Measurements from ENCODE around the gene CHMP2A. TPM values are rescaled to one million over a fixed set of nuclear protein-coding genes. Genes with fewer than 3 reads are reported as not detected.

CHMP2A gene
- total RNA-seq, 1 donor from 2014 or later, result 154 TPM

DNA sequence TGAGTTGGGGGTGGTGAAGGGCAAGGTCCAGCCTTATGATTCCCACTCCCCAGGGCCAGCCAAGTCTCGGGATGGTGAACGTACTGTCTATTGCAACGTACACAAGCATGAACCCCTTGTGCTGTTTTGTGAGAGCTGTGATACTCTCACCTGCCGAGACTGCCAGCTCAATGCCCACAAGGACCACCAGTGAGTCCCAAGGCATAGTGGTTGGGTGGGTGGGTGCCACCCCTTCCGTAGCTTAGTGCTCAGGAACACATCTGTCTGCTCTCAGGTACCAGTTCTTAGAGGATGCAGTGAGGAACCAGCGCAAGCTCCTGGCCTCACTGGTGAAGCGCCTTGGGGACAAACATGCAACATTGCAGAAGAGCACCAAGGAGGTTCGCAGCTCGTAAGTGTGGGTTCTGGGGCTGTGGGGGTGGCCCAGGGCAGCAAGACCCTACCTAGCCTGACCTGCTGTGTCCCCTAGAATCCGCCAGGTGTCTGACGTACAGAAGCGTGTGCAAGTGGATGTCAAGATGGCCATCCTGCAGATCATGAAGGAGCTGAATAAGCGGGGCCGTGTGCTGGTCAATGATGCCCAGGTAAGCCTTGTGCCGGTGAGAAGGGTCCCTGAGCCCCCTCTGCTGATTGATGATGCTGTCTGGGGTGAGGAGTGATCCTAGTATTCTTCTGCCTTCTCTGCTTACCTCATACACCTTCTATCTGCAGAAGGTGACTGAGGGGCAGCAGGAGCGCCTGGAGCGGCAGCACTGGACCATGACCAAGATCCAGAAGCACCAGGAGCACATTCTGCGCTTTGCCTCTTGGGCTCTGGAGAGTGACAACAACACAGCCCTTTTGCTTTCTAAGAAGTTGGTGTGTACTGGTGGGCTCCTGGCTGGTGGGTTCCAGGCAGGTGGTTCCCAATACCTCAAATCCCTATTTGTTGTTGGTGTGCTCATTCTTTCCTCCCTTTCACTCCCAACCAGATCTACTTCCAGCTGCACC lies 7.3 kb downstream of the CHMP2A start:
- Histone ChIP-seq H3K27me3 (no peaks in the 10 kb centered on the region), H3K4me3 (no peak overlapping the region), H3K27ac (no peak overlapping the region), H3K36me3 (peaks cover 54 to 60% of the 10 kb centered on the region in 2 donors), H3K9me3 (no peaks in the 10 kb centered on the region), H3K4me1 (peaks cover 15 to 25% of the 10 kb centered on the region in 2 donors)
- TF ChIP-seq, protein P1, sequence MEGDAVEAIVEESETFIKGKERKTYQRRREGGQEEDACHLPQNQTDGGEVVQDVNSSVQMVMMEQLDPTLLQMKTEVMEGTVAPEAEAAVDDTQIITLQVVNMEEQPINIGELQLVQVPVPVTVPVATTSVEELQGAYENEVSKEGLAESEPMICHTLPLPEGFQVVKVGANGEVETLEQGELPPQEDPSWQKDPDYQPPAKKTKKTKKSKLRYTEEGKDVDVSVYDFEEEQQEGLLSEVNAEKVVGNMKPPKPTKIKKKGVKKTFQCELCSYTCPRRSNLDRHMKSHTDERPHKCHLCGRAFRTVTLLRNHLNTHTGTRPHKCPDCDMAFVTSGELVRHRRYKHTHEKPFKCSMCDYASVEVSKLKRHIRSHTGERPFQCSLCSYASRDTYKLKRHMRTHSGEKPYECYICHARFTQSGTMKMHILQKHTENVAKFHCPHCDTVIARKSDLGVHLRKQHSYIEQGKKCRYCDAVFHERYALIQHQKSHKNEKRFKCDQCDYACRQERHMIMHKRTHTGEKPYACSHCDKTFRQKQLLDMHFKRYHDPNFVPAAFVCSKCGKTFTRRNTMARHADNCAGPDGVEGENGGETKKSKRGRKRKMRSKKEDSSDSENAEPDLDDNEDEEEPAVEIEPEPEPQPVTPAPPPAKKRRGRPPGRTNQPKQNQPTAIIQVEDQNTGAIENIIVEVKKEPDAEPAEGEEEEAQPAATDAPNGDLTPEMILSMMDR (IDR thresholded peaks at IDR 0.05), result no peak
- intact Hi-C loops (cut with DNase I), result no loop called here
- DNase-seq (ENCODE audit: low spot score in 2 of 2), result peak in 1 of 2 donors; percentile 59

DNA sequence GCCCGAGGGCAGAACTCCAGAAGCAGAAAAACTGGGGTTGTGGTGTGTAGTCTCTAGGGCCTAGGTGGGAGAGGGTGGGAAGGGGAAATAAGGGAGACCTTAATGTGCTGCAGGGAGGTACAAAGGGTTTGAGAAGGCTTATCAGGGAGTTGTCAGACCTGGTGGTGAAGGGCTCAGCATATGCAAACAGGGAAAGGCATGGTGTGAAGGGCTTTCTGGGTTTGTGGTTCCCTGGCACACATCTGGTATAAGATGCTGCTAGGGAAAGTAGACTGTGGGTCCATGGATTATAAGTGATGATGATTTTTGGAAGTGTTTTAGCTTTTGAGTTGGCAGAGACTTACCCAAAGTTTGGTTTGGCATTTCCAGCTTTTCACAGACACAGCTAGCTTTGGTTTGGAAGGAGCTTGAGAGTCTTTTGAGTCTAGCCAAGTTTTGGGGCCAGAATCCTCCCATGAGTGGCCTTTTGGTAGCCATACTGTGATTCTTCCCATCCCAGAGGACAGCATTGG lies 8.8 kb downstream of the CHMP2A start:
- peaks cover 15 to 25% of the 10 kb centered on the region in 2 donors for H3K4me1 ChIP-seq
- H3K27ac ChIP-seq, result peak overlapping the region; percentile 3 to 90
- TF ChIP-seq, protein P1 (IDR thresholded peaks at IDR 0.05), result no peak

GRCh38 chr19:58545286-58546018 lies 9.5 kb downstream of the CHMP2A start:
- Histone ChIP-seq H3K4me1 (peaks cover 15 to 25% of the 10 kb centered on the region in 2 donors), H3K36me3 (peaks cover 34 to 39% of the 10 kb centered on the region in 2 donors), H3K4me3 (peak overlapping the region; percentile 75 to 82), H3K9me3 (no peaks in the 10 kb centered on the region), H3K27ac (peak overlapping the region; percentile 41 to 90), H3K27me3 (no peaks in the 10 kb centered on the region)
- no peak for DNase-seq (ENCODE audit: low spot score in 2 of 2)
- intact Hi-C loops (cut with DNase I), result no loop called here
- TF ChIP-seq, protein P1 (IDR thresholded peaks at IDR 0.05), result no peak

More for the DNA sequence above, 8.8 kb downstream of the CHMP2A start:
- no peak for DNase-seq (ENCODE audit: low spot score in 2 of 2)
- Histone ChIP-seq H3K27me3 (no peaks in the 10 kb centered on the region), H3K36me3 (peaks cover 39 to 45% of the 10 kb centered on the region in 2 donors), H3K9me3 (no peaks in the 10 kb centered on the region), H3K4me3 (peak overlapping the region; percentile 75 to 82)
- intact Hi-C loops (cut with DNase I), result no loop called here

- DNase-seq (ENCODE audit: low spot score in 2 of 2), result no peak
- intact Hi-C loops (cut with DNase I), result loop anchor here (1.0 kb wide), 4 partner anchors 10 to 45 kb away; partner anchors contain the start of genes MZF1 and ZBTB45
- peak overlapping the region; percentile 75 to 82 for H3K4me3 ChIP-seq
- TF ChIP-seq, protein P1 (IDR thresholded peaks at IDR 0.05), result peak in 1 of 3 experiments; percentile 24
- peaks cover 27 to 32% of the 10 kb centered on the region in 2 donors for H3K36me3 ChIP-seq
- H3K4me1 ChIP-seq, result peaks cover 15 to 25% of the 10 kb centered on the region in 2 donors
- H3K9me3 ChIP-seq, result no peaks in the 10 kb centered on the region
- H3K27me3 ChIP-seq, result no peaks in the 10 kb centered on the region
- peak overlapping the region; percentile 90 to 94 for H3K27ac ChIP-seq
These were observed 10.2 kb downstream of the CHMP2A start for GRCh38 chr19:58544591-58545285.
